K562 (cell line): Measurements from ENCODE around the gene ESPN. TPM values are rescaled to one million over a fixed set of nuclear protein-coding genes. Genes with fewer than 3 reads are reported as not detected.
A peak's percentile ranks its signal among the peaks of the same experiment; 100 is the strongest.

Experiments used
- ADNP ChIP-seq: fragments of 200-800 bp; sonication (Bioruptor generic); IDR thresholded peaks from 2 replicates; pipeline ENCODE4 v1.6.1; 2016; ENCODE audit warnings: missing genetic modification characterization, missing compliant biosample characterization
- BCL6 ChIP-seq: fragments of 250-450 bp; sonication (Bioruptor Pico); IDR thresholded peaks from 2 replicates; pipeline ENCODE4 v1.4.0; 2020
- CAMTA2 ChIP-seq: fragments of 250-450 bp; sonication (Bioruptor Pico); conservative IDR thresholded peaks from 2 replicates; pipeline ENCODE4 v1.5.1; 2022
- ESRRA ChIP-seq: fragments of 450-650 bp; IDR thresholded peaks from 2 replicates; pipeline ENCODE4 v1.6.1; 2014; ENCODE audit warnings: low read depth, mild to moderate bottlenecking, moderate library complexity, borderline replicate concordance
- GABPA ChIP-seq: fragments of 200-800 bp; sonication (Bioruptor generic); conservative IDR thresholded peaks from 2 replicates; pipeline ENCODE4 v1.6.1; 2016; ENCODE audit warnings: low read depth, missing genetic modification characterization, missing compliant biosample characterization
- LCOR ChIP-seq: sonication (generic); formaldehyde crosslinking; IDR thresholded peaks from 2 replicates; pipeline ENCODE4 v1.8.0; 2022; ENCODE audit warnings: mild to moderate bottlenecking, missing genetic modification reagents
- MYC ChIP-seq, 2 experiments: fragments of 250-450 bp in 1 of 2; sonication (Bioruptor Pico) in 1 of 2; IDR thresholded peaks; 2 replicates each; pipeline versions ENCODE4 v1.5.1 to v1.6.1; 2012 to 2021; ENCODE audit warnings: low read depth in 2 of 2, borderline replicate concordance in 1 of 2, improper control_type of control experiment in 1 of 2, low read length in 1 of 2, mild to moderate bottlenecking in 1 of 2, moderate library complexity in 1 of 2
- SNIP1 ChIP-seq: fragments of 450-650 bp; IDR thresholded peaks from 2 replicates; pipeline ENCODE4 v1.7.1; 2017; ENCODE audit warnings: low read depth, mild to moderate bottlenecking
- TEAD4 ChIP-seq, 2 experiments: sonication (generic) in 1 of 2; formaldehyde crosslinking in 1 of 2; IDR thresholded peaks; 2 replicates each; pipeline versions ENCODE4 v1.6.1 to v1.8.0; 2012 to 2022; ENCODE audit warnings: borderline replicate concordance in 1 of 2, inconsistent platforms in 1 of 2, low read length in 1 of 2, mild to moderate bottlenecking in 1 of 2, missing genetic modification reagents in 1 of 2
- TOE1 ChIP-seq, 2 experiments: fragments of 450-650 bp in 1 of 2; sonication (generic) in 1 of 2; formaldehyde crosslinking in 1 of 2; IDR thresholded peaks; 2 replicates each; pipeline versions ENCODE4 v1.7.1 to v1.8.0; 2016 to 2022; ENCODE audit warnings: borderline replicate concordance in 2 of 2, mild to moderate bottlenecking in 2 of 2, antibody characterized with exemption in 1 of 2, inconsistent platforms in 1 of 2, low read depth in 1 of 2, missing genetic modification reagents in 1 of 2, moderate library complexity in 1 of 2
- XRCC5 ChIP-seq: fragments of 200-400 bp; formaldehyde crosslinking; IDR thresholded peaks from 2 replicates; pipeline ENCODE4 v1.6.1; 2017; ENCODE audit warnings: low read depth, mild to moderate bottlenecking, low read length
- ZNF165 ChIP-seq: fragments of 250-450 bp; sonication (Bioruptor Pico); IDR thresholded peaks from 2 replicates; pipeline ENCODE4 v1.4.0; 2020; ENCODE audit warnings: borderline replicate concordance
- ZNF174 ChIP-seq: fragments of 250-450 bp; sonication (Bioruptor Pico); IDR thresholded peaks from 2 replicates; pipeline ENCODE4 v1.4.0; 2020; ENCODE audit warnings: mild to moderate bottlenecking
- ZNF263 ChIP-seq: sonication (generic); formaldehyde crosslinking; IDR thresholded peaks from 2 replicates; pipeline ENCODE4 v1.8.0; 2022; ENCODE audit warnings: mild to moderate bottlenecking, missing genetic modification reagents, borderline replicate concordance
- ZNF316 ChIP-seq: fragments of 450-650 bp; IDR thresholded peaks from 2 replicates; pipeline ENCODE4 v1.6.1; 2016
- ZNF561 ChIP-seq: fragments of 450-650 bp; formaldehyde crosslinking; conservative IDR thresholded peaks from 2 replicates; pipeline ENCODE4 v1.4.0; 2020; ENCODE audit warnings: mild to moderate bottlenecking, moderate library complexity
- ZNF583 ChIP-seq: fragments of 250-450 bp; sonication (Bioruptor Pico); IDR thresholded peaks from 2 replicates; pipeline ENCODE4 v1.4.0; 2020
- polyA plus RNA-seq, 8 experiments: library from polyadenylated mRNA; depleted of rRNA in 4 of 8; stranded (reverse) in 5 of 8; unstranded in 3 of 8; fragments of >200 nt; fragmentation: Nextera tagmentation in 2 of 8; fragmentation: Illumina TruSeq in 1 of 8; extraction: Ambion mirVana in 2 of 8; extraction: Trizol in 1 of 8; gene quantifications; 2 replicates each; pipeline versions ENCODE4 v1.2.1 to v1.2.3, GENCODE V29; 2011 to 2014; ENCODE audit warnings: inconsistent platforms in 1 of 8, missing spikeins in 1 of 8
- total RNA-seq, 7 experiments: library from RNA; depleted of rRNA in 6 of 7; stranded (reverse); fragments of >200 nt in 6 of 7; fragmentation: Illumina TruSeq in 2 of 7; extraction: Trizol in 2 of 7; gene quantifications; 2 replicates each; pipeline versions ENCODE4 v1.2.1 to v1.2.3, GENCODE V29; 2011 to 2021; ENCODE audit warnings: low replicate concordance in 1 of 7
- TF ChIP-seq, protein P1 (sequence below): conservative IDR thresholded peaks from 2 replicates; pipeline ENCODE4 v1.6.1; 2011; ENCODE audit warnings: low read depth, mild to moderate bottlenecking, low read length; ENCODE audit not compliant: control insufficient read depth
- TF ChIP-seq, protein P2 (sequence below): sonication (generic); formaldehyde crosslinking; IDR thresholded peaks from 2 replicates; pipeline ENCODE4 v1.8.1; 2022; ENCODE audit warnings: missing genetic modification reagents
- TF ChIP-seq, protein P3 (sequence below), 3 experiments: IDR thresholded peaks in 2 of 3; conservative IDR thresholded peaks in 1 of 3; 2 replicates each; pipeline ENCODE4 v1.5.1; 2011 to 2012; ENCODE audit warnings: low read length in 3 of 3, mild to moderate bottlenecking in 3 of 3, control low read depth in 2 of 3, improper control_type of control experiment in 1 of 3, inconsistent platforms in 1 of 3, low read depth in 1 of 3, mixed read lengths in 1 of 3, moderate library complexity in 1 of 3; ENCODE audit not compliant: insufficient read depth in 2 of 3
- TF ChIP-seq, protein P4 (sequence below): IDR thresholded peaks from 2 replicates; pipeline ENCODE4 v1.6.1; 2011; ENCODE audit not compliant: insufficient read length; ENCODE audit errors: extremely low read depth

ESPN gene
- total and polyA plus RNA-seq, 9 of the 15 experiments (the other 6 are each of a cell fraction or from before 2014, with no cell fraction given) = 0.07 to 1.2 (median 0.45) TPM; not detected in 3

DNA sequence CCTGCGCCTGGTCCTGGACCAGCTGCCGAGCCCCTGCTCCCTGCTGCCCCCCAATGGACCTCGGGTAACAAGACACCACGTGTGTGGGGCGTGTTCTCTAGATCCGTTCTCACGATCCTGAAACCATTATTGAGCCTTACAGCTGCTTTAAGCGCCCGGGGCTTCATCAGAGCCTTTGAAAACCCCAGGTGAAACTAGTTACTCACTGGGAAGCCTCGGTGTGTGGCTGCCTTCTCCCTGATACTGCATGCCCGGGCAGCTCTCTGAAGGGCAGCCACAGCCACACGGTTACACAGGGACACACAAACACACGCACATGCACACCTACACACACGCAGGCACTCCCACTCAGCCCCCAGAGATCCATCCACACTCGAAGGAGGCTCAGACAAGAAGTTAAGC lies 10.1 kb upstream of the ESPN start (continued):
- TF ChIP-seq, protein P1, sequence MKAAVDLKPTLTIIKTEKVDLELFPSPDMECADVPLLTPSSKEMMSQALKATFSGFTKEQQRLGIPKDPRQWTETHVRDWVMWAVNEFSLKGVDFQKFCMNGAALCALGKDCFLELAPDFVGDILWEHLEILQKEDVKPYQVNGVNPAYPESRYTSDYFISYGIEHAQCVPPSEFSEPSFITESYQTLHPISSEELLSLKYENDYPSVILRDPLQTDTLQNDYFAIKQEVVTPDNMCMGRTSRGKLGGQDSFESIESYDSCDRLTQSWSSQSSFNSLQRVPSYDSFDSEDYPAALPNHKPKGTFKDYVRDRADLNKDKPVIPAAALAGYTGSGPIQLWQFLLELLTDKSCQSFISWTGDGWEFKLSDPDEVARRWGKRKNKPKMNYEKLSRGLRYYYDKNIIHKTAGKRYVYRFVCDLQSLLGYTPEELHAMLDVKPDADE = 0 out of 2 replicates have a peak, but pooled peaks have one; percentile 52
- TF ChIP-seq LCOR (CRISPR knock-in tag) (no peak), TOE1 (IDR thresholded peaks at IDR 0.05; ENCODE audit: borderline replicate concordance) (peak; percentile 28; the same call in 1 of the 2 replicates), TOE1 (CRISPR knock-in tag; IDR thresholded peaks at IDR 0.05; ENCODE audit: borderline replicate concordance, low read depth) (no peak), GABPA (tag) (no peak), SNIP1 (no peak), ZNF583 (CRISPR knock-in tag) (no peak), ADNP (tag) (no peak), CAMTA2 (no peak), TEAD4 (IDR thresholded peaks at IDR 0.05; ENCODE audit: low read length) (no peak), TEAD4 (CRISPR knock-in tag; IDR thresholded peaks at IDR 0.05; ENCODE audit: borderline replicate concordance) (no peak), ZNF165 (CRISPR knock-in tag) (no peak), ZNF263 (CRISPR knock-in tag) (no peak), MYC (IDR thresholded peaks at IDR 0.05; ENCODE audit: low read depth, low read length) (peak; percentile 85), MYC (CRISPR knock-in tag; IDR thresholded peaks at IDR 0.05; ENCODE audit: borderline replicate concordance, low read depth) (no peak), ZNF174 (CRISPR knock-in tag) (no peak), ZNF316 (no peak), BCL6 (CRISPR knock-in tag) (no peak), ZNF561 (CRISPR knock-in tag) (no peak), XRCC5 (0 out of 2 replicates have a peak, but pooled peaks have one; percentile 64), ESRRA (no peak)
- TF ChIP-seq, protein P2, sequence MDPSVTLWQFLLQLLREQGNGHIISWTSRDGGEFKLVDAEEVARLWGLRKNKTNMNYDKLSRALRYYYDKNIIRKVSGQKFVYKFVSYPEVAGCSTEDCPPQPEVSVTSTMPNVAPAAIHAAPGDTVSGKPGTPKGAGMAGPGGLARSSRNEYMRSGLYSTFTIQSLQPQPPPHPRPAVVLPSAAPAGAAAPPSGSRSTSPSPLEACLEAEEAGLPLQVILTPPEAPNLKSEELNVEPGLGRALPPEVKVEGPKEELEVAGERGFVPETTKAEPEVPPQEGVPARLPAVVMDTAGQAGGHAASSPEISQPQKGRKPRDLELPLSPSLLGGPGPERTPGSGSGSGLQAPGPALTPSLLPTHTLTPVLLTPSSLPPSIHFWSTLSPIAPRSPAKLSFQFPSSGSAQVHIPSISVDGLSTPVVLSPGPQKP (CRISPR knock-in tag) = no peak
- TF ChIP-seq, protein P3, sequence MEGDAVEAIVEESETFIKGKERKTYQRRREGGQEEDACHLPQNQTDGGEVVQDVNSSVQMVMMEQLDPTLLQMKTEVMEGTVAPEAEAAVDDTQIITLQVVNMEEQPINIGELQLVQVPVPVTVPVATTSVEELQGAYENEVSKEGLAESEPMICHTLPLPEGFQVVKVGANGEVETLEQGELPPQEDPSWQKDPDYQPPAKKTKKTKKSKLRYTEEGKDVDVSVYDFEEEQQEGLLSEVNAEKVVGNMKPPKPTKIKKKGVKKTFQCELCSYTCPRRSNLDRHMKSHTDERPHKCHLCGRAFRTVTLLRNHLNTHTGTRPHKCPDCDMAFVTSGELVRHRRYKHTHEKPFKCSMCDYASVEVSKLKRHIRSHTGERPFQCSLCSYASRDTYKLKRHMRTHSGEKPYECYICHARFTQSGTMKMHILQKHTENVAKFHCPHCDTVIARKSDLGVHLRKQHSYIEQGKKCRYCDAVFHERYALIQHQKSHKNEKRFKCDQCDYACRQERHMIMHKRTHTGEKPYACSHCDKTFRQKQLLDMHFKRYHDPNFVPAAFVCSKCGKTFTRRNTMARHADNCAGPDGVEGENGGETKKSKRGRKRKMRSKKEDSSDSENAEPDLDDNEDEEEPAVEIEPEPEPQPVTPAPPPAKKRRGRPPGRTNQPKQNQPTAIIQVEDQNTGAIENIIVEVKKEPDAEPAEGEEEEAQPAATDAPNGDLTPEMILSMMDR (IDR thresholded peaks at IDR 0.05 in 2 of 3, conservative IDR thresholded peaks at IDR 0.05 in 1 of 3; ENCODE audit: insufficient read depth in 2 of 3, low read depth in 1 of 3, low read length in 3 of 3) = peak; percentile 82 to 93 (median 86)
- TF ChIP-seq, protein P4, sequence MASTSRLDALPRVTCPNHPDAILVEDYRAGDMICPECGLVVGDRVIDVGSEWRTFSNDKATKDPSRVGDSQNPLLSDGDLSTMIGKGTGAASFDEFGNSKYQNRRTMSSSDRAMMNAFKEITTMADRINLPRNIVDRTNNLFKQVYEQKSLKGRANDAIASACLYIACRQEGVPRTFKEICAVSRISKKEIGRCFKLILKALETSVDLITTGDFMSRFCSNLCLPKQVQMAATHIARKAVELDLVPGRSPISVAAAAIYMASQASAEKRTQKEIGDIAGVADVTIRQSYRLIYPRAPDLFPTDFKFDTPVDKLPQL = no peak
